Neural progenitor cell (in vitro differentiated cells): Measurements from ENCODE around the gene MAP2K7. TPM values are rescaled to one million over a fixed set of nuclear protein-coding genes. Genes with fewer than 3 reads are reported as not detected.

Source experiments
- DNase-seq: peaks from one replicate; pipeline ENCODE4 v3.0.0-alpha.2; 2016; ENCODE audit warnings: low spot score
- H2AFZ ChIP-seq: fragments of 200-600 bp; sonication (generic); replicated peaks from 2 replicates; pipeline ENCODE4 v1.6.1; 2016; ENCODE audit warnings: antibody characterized with exemption
- H3F3A ChIP-seq: fragments of 200-600 bp; sonication (generic); 2 replicates; pipeline ENCODE4 v1.6.1; 2016; ENCODE audit warnings: antibody characterized with exemption, low read depth
- H3K27ac ChIP-seq: fragments of 200-600 bp; sonication (generic); 2 replicates; pipeline ENCODE4 v1.5.1; 2016; ENCODE audit warnings: mild to moderate bottlenecking
- H3K27me3 ChIP-seq: fragments of 200-600 bp; sonication (generic); 2 replicates; pipeline ENCODE4 v1.6.1; 2016; ENCODE audit warnings: mild to moderate bottlenecking, moderate library complexity
- H3K36me3 ChIP-seq: fragments of 200-600 bp; sonication (generic); 2 replicates; pipeline ENCODE4 v1.5.1; 2016
- H3K4me1 ChIP-seq: fragments of 200-600 bp; sonication (generic); 2 replicates; pipeline ENCODE4 v1.6.1; 2016; ENCODE audit warnings: mixed run types
- H3K4me2 ChIP-seq: fragments of 200-600 bp; sonication (generic); 2 replicates; pipeline ENCODE4 v1.6.1; 2016
- H3K4me3 ChIP-seq: fragments of 200-600 bp; sonication (generic); 2 replicates; pipeline ENCODE4 v1.5.1; 2016
- H3K79me2 ChIP-seq: fragments of 200-600 bp; sonication (generic); 2 replicates; pipeline ENCODE4 v1.6.1; 2016; ENCODE audit warnings: low read depth
- H3K9ac ChIP-seq: fragments of 200-600 bp; sonication (generic); 2 replicates; pipeline ENCODE4 v1.6.1; 2016
- H3K9me3 ChIP-seq: fragments of 200-600 bp; sonication (generic); 2 replicates; pipeline ENCODE4 v1.5.1; 2016; ENCODE audit warnings: low read depth
- H4K20me1 ChIP-seq: fragments of 200-600 bp; sonication (generic); 2 replicates; pipeline ENCODE4 v1.6.1; 2016; ENCODE audit warnings: low read depth
- H3K27ac Mint-ChIP-seq: 3 replicates; pipeline ENCODE4 v1.8.0; 2021; ENCODE audit warnings: mixed read lengths
- H3K27me3 Mint-ChIP-seq: 2 replicates; pipeline ENCODE4 v1.8.0; 2022; ENCODE audit warnings: low read depth, mild to moderate bottlenecking, inconsistent platforms, moderate library complexity, mixed read lengths; ENCODE audit not compliant: insufficient read depth
- H3K36me3 Mint-ChIP-seq: 3 replicates; pipeline ENCODE4 v1.8.0; 2021; ENCODE audit warnings: mixed read lengths
- H3K4me1 Mint-ChIP-seq: 3 replicates; pipeline ENCODE4 v1.8.0; 2021; ENCODE audit warnings: mixed read lengths
- H3K4me3 Mint-ChIP-seq: 3 replicates; pipeline ENCODE4 v1.8.0; 2021; ENCODE audit warnings: mild to moderate bottlenecking, moderate library complexity, mixed read lengths
- H3K9me3 Mint-ChIP-seq: 3 replicates; pipeline ENCODE4 v1.8.0; 2020; ENCODE audit warnings: mixed read lengths
- CTCF ChIP-seq: fragments of 200-600 bp; sonication (generic); IDR thresholded peaks from 2 replicates; pipeline ENCODE4 v1.5.1; 2017; ENCODE audit warnings: antibody characterized with exemption, mild to moderate bottlenecking
- EZH2 ChIP-seq: fragments of 200-600 bp; sonication (generic); IDR thresholded peaks from 2 replicates; pipeline ENCODE4 v1.6.1; 2017; ENCODE audit warnings: antibody characterized with exemption, mild to moderate bottlenecking, moderate library complexity
- EZH2phosphoT487 ChIP-seq: fragments of 200-600 bp; sonication (generic); IDR thresholded peaks from 2 replicates; pipeline ENCODE4 v1.6.1; 2017; ENCODE audit warnings: antibody characterized with exemption
- total RNA-seq: library from RNA; depleted of rRNA; stranded (reverse); fragments of >200 nt; gene quantifications from 2 replicates; pipeline ENCODE4 v1.2.3, GENCODE V29; 2015; ENCODE audit warnings: low replicate concordance

Gene MAP2K7
- total RNA-seq, 1 donor from 2014 or later, result 14.4 TPM

GRCh38 chr19:7900931-7901330 lies 2.7 kb upstream of the MAP2K7 start:
- H3K9ac ChIP-seq, result no peak overlapping the region
- peaks cover 5% of the 10 kb centered on the region for H3K27me3 ChIP-seq
- DNase-seq, result no peak
- Mint-ChIP-seq H3K4me1 (peaks cover 20% of the 10 kb centered on the region), H3K27ac (no peak overlapping the region), H3K36me3 (peaks cover 2% of the 10 kb centered on the region), H3K9me3 (no peaks in the 10 kb centered on the region), H3K4me3 (no peak overlapping the region), H3K27me3 (peaks cover 7% of the 10 kb centered on the region)
- no peak overlapping the region for H3K4me2 ChIP-seq
- H3K27ac ChIP-seq, result no peak overlapping the region
- H3F3A ChIP-seq, result peaks cover 9% of the 10 kb centered on the region
- H2AFZ ChIP-seq, result no peak overlapping the region
- TF ChIP-seq CTCF (no peak), EZH2 (no peak), EZH2phosphoT487 (no peak)
- no peaks in the 10 kb centered on the region for H3K36me3 ChIP-seq
- H3K4me1 ChIP-seq, result peaks cover 11% of the 10 kb centered on the region
- H3K79me2 ChIP-seq, result peaks cover 19% of the 10 kb centered on the region
- H4K20me1 ChIP-seq, result peaks cover 19% of the 10 kb centered on the region
- no peak overlapping the region for H3K4me3 ChIP-seq
- H3K9me3 ChIP-seq, result no peaks in the 10 kb centered on the region

- no peak for DNase-seq
- peaks cover 9% of the 10 kb centered on the region for H3F3A ChIP-seq
- H3K4me1 Mint-ChIP-seq, result peaks cover 20% of the 10 kb centered on the region
- no peak for TF ChIP-seq EZH2
- no peak for TF ChIP-seq CTCF
- no peak for TF ChIP-seq EZH2phosphoT487
- no peak overlapping the region for H3K9ac ChIP-seq
- H3K27me3 Mint-ChIP-seq, result peaks cover 7% of the 10 kb centered on the region
- H2AFZ ChIP-seq, result no peak overlapping the region
- no peak overlapping the region for H3K4me3 ChIP-seq
- no peak overlapping the region for H3K27ac ChIP-seq
- H3K4me2 ChIP-seq, result no peak overlapping the region
- H3K27ac Mint-ChIP-seq, result no peak overlapping the region
- H3K4me3 Mint-ChIP-seq, result no peak overlapping the region
- H3K4me1 ChIP-seq, result peaks cover 11% of the 10 kb centered on the region
- H3K9me3 ChIP-seq, result no peaks in the 10 kb centered on the region
- no peaks in the 10 kb centered on the region for H3K36me3 ChIP-seq
- H3K36me3 Mint-ChIP-seq, result peaks cover 2% of the 10 kb centered on the region
- peaks cover 23% of the 10 kb centered on the region for H4K20me1 ChIP-seq
- peaks cover 5% of the 10 kb centered on the region for H3K27me3 ChIP-seq
- H3K79me2 ChIP-seq, result peaks cover 23% of the 10 kb centered on the region
- no peaks in the 10 kb centered on the region for H3K9me3 Mint-ChIP-seq
Measured at GRCh38 chr19:7901337-7901736, 2.3 kb upstream of the MAP2K7 start.

- DNase-seq, result no peak
Measured at GRCh38 chr19:7902796-7903243, 857 bp upstream of the MAP2K7 start.

More at GRCh38 chr19:7902796-7903243, 857 bp upstream of the MAP2K7 start:
- Histone ChIP-seq H4K20me1 (peaks cover 38% of the 10 kb centered on the region), H3K9ac (no peak overlapping the region), H2AFZ (peak overlapping the region; percentile 49), H3K36me3 (no peaks in the 10 kb centered on the region), H3K4me1 (peaks cover 11% of the 10 kb centered on the region), H3K9me3 (no peaks in the 10 kb centered on the region), H3F3A (peaks cover 9% of the 10 kb centered on the region), H3K4me3 (peak overlapping the region; percentile 36), H3K79me2 (peaks cover 35% of the 10 kb centered on the region), H3K27ac (no peak overlapping the region), H3K4me2 (peak overlapping the region; percentile 70), H3K27me3 (peaks cover 5% of the 10 kb centered on the region)
- Mint-ChIP-seq H3K4me3 (peak overlapping the region; percentile 92), H3K4me1 (peaks cover 20% of the 10 kb centered on the region), H3K27me3 (peaks cover 7% of the 10 kb centered on the region), H3K9me3 (no peaks in the 10 kb centered on the region), H3K27ac (peak overlapping the region; percentile 93), H3K36me3 (peaks cover 2% of the 10 kb centered on the region)
- TF ChIP-seq EZH2, result no peak
- no peak for TF ChIP-seq CTCF
- TF ChIP-seq EZH2phosphoT487, result no peak
